Measurements from ENCODE around the gene TTC12. TPM values are rescaled to one million over a fixed set of nuclear protein-coding genes. Genes with fewer than 3 reads are reported as not detected.

The TTC12 gene
- total and polyA plus RNA-seq, 2 of the 4 experiments (the other 2 are of a cell fraction), result 10.0 to 14.7 TPM

- no peak overlapping the region for H2AK5ac ChIP-seq (ENCODE audit: low read depth, low read length)
These were observed 37.9 kb upstream of the TTC12 start for GRCh38 chr11:113276466-113276865.

More at GRCh38 chr11:113276466-113276865, 37.9 kb upstream of the TTC12 start:
- Histone ChIP-seq H4K8ac (ENCODE audit: low read depth in 2 of 2, low read length in 2 of 2) (no peak overlapping the region), H3K4ac (ENCODE audit: low read depth, low read length) (no peak overlapping the region), H4K20me1 (ENCODE audit: insufficient read depth, low read length) (no peaks in the 10 kb centered on the region), H2BK120ac (ENCODE audit: low read depth, low read length) (no peak overlapping the region), H3K9ac (ENCODE audit: low read depth, low read length) (no peak overlapping the region), H3K9me3 (ENCODE audit: control insufficient read depth, insufficient read depth, low read length) (no peaks in the 10 kb centered on the region), H3K27me3 (ENCODE audit: control insufficient read depth, insufficient read depth, low read length) (no peaks in the 10 kb centered on the region; the same call in 1 of the 2 replicates), H3K4me2 (ENCODE audit: low read depth, low read length) (no peak overlapping the region), H3K9me1 (ENCODE audit: insufficient read depth, low read length) (no peaks in the 10 kb centered on the region; the same call in 1 of the 2 replicates), H3K4me1 (ENCODE audit: control insufficient read depth, insufficient read depth, low read length) (no peaks in the 10 kb centered on the region), H4K5ac (ENCODE audit: low read depth, low read length) (no peak overlapping the region), H2BK20ac (ENCODE audit: low read depth, low read length) (no peak overlapping the region), H3K56ac (ENCODE audit: extremely low read depth, insufficient read depth, low read length) (no peak overlapping the region), H2BK15ac (ENCODE audit: low read depth, low read length) (no peak overlapping the region), H2AK9ac (replicated peaks; ENCODE audit: low read depth, low read length, poor library complexity) (no peak overlapping the region), H3K79me1 (ENCODE audit: low read depth in 1 of 2, low read length in 2 of 2) (no peaks in the 10 kb centered on the region), H2AFZ (replicated peaks; ENCODE audit: low read length, poor library complexity) (no peak overlapping the region), H3K18ac (ENCODE audit: low read depth, low read length) (no peak overlapping the region), H3K27ac (ENCODE audit: insufficient read depth, low read length) (no peak overlapping the region), H3K23ac (ENCODE audit: low read depth, low read length) (no peak overlapping the region), H4K91ac (ENCODE audit: insufficient read depth, low read depth, low read length) (no peak overlapping the region), H2BK5ac (ENCODE audit: low read depth, low read length, poor library complexity, severe bottlenecking) (no peak overlapping the region), H3K36me3 (ENCODE audit: control insufficient read depth, insufficient read depth, low read length) (no peaks in the 10 kb centered on the region), H3K14ac (replicated peaks; ENCODE audit: low read depth, low read length) (no peak overlapping the region), H3K4me3 (ENCODE audit: insufficient read depth, low read depth, low read length) (no peak overlapping the region)
- intact Hi-C loops (cut with micrococcal nuclease) (no loop called here), dilution Hi-C loops (cut with HindIII; ENCODE audit: low sequenced_read_pairs, unreplicated experiment) (no loop called here), in situ Hi-C loops (cut with MboI; ENCODE audit: low sequenced_read_pairs) (loop anchor here (25.0 kb wide), 1 partner anchor 1164 kb away; no protein-coding TSS in a partner anchor)
- DNase-seq (no peak), ATAC-seq (ENCODE audit: low read depth) (no peak)
- BruUV-seq (replicated peaks), result no TSS peak
- ChIA-PET CTCF (interaction anchor here (1.7 kb wide), 1 partner anchor 13 kb away, joined by 7 read pairs; no protein-coding TSS in a partner anchor), POLR2A (ENCODE audit: unreplicated experiment) (no interaction called here)
- WGBS, 2 experiments (ENCODE audit: extremely low coverage in 2 of 2, insufficient read length in 1 of 2), result no CpG with 5 or more reads among the region's 2 CpGs
- no peak for TF ChIP-seq RFX5 (IDR thresholded peaks at IDR 0.05; ENCODE audit: low read depth, low read length)
- no peak for TF ChIP-seq MAFK (IDR thresholded peaks at IDR 0.05; ENCODE audit: low read depth, low read length)
- TF ChIP-seq RAD21 (IDR thresholded peaks at IDR 0.05; ENCODE audit: low read length), result no peak
- TF ChIP-seq CEBPB (IDR thresholded peaks at IDR 0.05; ENCODE audit: low read depth, low read length), result no peak
- no peak for TF ChIP-seq CTCF (conservative IDR thresholded peaks at IDR 0.05; ENCODE audit: low read depth, low read length)
- no peak for TF ChIP-seq CHD1 (IDR thresholded peaks at IDR 0.05; ENCODE audit: low read depth, low read length)
- TF ChIP-seq ELK1 (IDR thresholded peaks at IDR 0.05; ENCODE audit: borderline replicate concordance, low read depth, low read length), result no peak
- TF ChIP-seq SMC3 (IDR thresholded peaks at IDR 0.05; ENCODE audit: low read depth, low read length), result no peak
- no peak for TF ChIP-seq BHLHE40 (IDR thresholded peaks at IDR 0.05; ENCODE audit: low read depth, low read length)
- no peak for TF ChIP-seq POLR2A (IDR thresholded peaks at IDR 0.05; ENCODE audit: low read depth, low read length)

Measured in IMR-90 (cell line).